NCI-H128 (cell line): ENCODE results near the gene SMYD3.
"Not testable (repeated sequence)": the region's sequence is repeated elsewhere in the genome, so short reads cannot be mapped to it uniquely, and the experiment has no call there.

ENCODE experiments used
- DNase-seq: peaks from one replicate; lab custom pipeline; 2025; ENCODE audit not compliant: unreplicated experiment; lab: John Stamatoyannopoulos, UW

SMYD3 gene

GRCh38 chr1:246080031-246080430 lies 427.0 kb downstream of the SMYD3 start:
- DNase-seq = no peak

- DNase-seq = no peak
Observed at GRCh38 chr1:246078888-246079252, 428.2 kb downstream of the SMYD3 start.

GRCh38 chr1:246078126-246078887 lies 428.8 kb downstream of the SMYD3 start:
- DNase-seq = no peak

GRCh38 chr1:246077476-246077875 lies 429.6 kb downstream of the SMYD3 start:
- no peak for DNase-seq

- no peak for DNase-seq
Observed at GRCh38 chr1:246074421-246074820, 432.7 kb downstream of the SMYD3 start.

GRCh38 chr1:246072456-246072955 lies 434.6 kb downstream of the SMYD3 start:
- DNase-seq = no peak

- not testable (repeated sequence) for DNase-seq
Observed at GRCh38 chr1:246071981-246072380, 435.1 kb downstream of the SMYD3 start.

- not testable (repeated sequence) for DNase-seq
Observed at GRCh38 chr1:246071561-246071960, 435.5 kb downstream of the SMYD3 start.

GRCh38 chr1:246069581-246069980 lies 437.5 kb downstream of the SMYD3 start:
- DNase-seq = no peak

- no peak for DNase-seq
Observed at GRCh38 chr1:246068619-246069509, 438.2 kb downstream of the SMYD3 start.

GRCh38 chr1:246068217-246068512 lies 438.9 kb downstream of the SMYD3 start:
- no peak for DNase-seq

GRCh38 chr1:246067432-246068216 lies 439.5 kb downstream of the SMYD3 start:
- DNase-seq = no peak

GRCh38 chr1:246066573-246066972 lies 440.5 kb downstream of the SMYD3 start:
- DNase-seq = no peak

GRCh38 chr1:246065592-246065991 lies 441.5 kb downstream of the SMYD3 start:
- DNase-seq = no peak

GRCh38 chr1:246064891-246065290 lies 442.2 kb downstream of the SMYD3 start:
- no peak for DNase-seq

GRCh38 chr1:246063013-246063616 lies 444.0 kb downstream of the SMYD3 start:
- no peak for DNase-seq

GRCh38 chr1:246058466-246058865 lies 448.6 kb downstream of the SMYD3 start:
- no peak for DNase-seq

- DNase-seq = no peak
Observed at GRCh38 chr1:246052603-246053002, 454.5 kb downstream of the SMYD3 start.

- no peak for DNase-seq
Observed at GRCh38 chr1:246051909-246052518, 455.1 kb downstream of the SMYD3 start.

- no peak for DNase-seq
Observed at GRCh38 chr1:246048693-246049092, 458.4 kb downstream of the SMYD3 start.

- no peak for DNase-seq
Observed at GRCh38 chr1:246043556-246043955, 463.5 kb downstream of the SMYD3 start.
